ENCODE data around the gene CEACAM21.
"Not testable (repeated sequence)": the region's sequence is repeated elsewhere in the genome, so short reads cannot be mapped to it uniquely, and the experiment has no call there.

CEACAM21 gene

GRCh38 chr19:41549884-41550283 is 26.1 kb upstream of the CEACAM21 start:
- DNase-seq = no peak

- no peak for DNase-seq
Observed at GRCh38 chr19:41551212-41551610, 24.8 kb upstream of the CEACAM21 start.

DNA sequence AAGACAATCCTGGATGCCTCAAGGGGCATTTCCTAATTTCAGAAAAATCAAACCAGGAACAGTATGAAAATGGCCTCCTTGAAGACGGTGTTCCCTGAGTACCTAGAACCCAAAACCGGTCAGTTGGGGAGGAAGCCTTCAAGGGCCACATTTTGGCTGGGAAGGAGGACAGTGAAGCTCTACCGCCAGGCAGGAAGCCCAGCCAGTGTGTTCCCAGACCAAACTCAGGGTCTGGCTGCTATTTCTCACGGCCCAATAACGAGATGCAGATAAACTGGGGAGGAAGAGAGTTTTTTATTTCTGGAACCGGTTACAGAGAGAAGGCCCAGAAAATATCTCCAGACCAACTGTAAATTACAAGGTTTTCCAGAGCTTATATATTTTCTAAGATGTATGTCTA is 24.3 kb upstream of the CEACAM21 start:
- DNase-seq = no peak

DNA sequence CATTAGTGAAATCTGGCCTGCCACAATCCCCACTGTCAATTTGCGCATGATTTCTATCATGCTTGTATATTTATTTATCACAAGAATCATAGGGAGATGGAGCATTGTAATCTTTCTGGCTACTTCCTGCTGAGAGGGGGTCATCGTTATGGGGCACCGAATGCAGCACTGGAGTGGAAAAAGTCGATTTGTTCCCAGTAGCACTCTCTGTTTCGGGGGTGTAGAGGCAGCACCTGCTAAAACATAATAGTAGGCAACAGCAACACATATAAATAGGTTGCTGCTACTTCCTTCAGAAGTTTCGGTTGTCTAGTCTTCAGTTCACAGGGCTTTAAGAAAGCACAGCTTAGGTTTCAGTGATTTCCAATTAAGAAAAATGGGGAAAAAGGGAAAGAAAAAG is 23.4 kb upstream of the CEACAM21 start:
- DNase-seq = no peak

DNA sequence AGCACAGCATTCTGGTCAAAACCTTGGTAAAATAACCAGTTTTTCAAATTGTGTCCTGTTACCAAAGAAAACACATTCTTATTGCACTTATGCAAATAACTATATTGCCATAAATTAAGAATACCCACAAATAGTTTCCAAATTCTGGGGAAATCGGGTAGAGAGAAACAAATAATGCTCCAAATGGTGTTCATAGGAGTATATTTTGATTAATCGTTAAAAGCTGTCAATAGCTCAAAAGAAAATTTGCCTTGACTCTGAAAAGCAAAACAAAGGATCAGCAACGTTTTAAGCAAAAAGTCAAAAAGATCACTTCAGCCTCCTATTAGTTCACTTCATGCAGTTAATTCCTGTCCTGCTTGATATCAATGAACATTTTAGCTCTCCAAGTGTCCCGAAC is 22.2 kb upstream of the CEACAM21 start:
- DNase-seq = no peak

- DNase-seq = no peak
Observed at GRCh38 chr19:41554907-41555306, 21.1 kb upstream of the CEACAM21 start.

- no peak for DNase-seq
Observed at GRCh38 chr19:41555748-41556147, 20.2 kb upstream of the CEACAM21 start.

- DNase-seq = no peak
Observed at GRCh38 chr19:41563854-41564514, 12.0 kb upstream of the CEACAM21 start.

DNA sequence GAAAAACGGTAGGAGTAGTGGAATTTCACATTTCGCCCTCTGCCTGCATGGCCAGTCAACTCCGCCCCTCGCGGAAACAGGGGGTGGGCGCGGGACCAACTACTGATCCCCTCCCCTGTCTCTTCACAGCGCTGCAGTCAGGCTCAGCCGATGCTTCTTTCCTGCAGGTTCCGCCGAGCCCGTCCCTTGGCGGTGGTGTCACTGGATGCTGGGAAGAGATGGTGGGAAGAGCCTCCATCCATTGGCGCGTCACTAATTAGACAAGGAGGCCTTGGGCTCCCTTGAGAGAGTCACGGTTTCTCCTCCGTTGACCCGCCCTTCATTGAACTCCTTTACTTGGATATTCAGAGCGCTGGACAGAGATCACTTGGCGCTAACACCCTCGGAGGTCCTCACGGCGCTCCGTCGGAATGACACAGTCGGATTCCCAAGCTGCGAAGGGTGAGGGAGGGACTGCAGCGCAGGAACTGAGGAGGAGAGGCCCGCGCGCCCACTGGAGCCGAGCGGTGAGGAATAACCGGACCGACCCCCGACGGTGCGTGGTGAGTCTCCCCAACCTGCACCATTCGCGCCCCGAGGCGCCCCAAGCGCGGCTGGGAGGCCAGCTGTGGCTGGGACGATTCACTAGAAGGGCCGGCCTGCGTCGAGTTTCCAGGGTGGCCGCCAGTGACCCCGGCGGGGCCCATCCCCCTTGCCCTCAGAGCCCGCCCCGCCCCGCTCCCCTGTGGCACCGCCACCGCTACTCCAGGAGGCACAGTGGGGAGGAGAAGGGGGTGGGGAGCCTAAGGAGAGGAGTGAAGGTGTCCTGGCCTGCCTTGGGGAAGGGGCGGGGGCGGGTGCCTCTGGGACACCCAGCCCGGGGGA is 11.2 kb upstream of the CEACAM21 start:
- DNase-seq = peak; percentile 20

- DNase-seq = no peak
Observed at GRCh38 chr19:41565379-41565720, 10.6 kb upstream of the CEACAM21 start.

DNA sequence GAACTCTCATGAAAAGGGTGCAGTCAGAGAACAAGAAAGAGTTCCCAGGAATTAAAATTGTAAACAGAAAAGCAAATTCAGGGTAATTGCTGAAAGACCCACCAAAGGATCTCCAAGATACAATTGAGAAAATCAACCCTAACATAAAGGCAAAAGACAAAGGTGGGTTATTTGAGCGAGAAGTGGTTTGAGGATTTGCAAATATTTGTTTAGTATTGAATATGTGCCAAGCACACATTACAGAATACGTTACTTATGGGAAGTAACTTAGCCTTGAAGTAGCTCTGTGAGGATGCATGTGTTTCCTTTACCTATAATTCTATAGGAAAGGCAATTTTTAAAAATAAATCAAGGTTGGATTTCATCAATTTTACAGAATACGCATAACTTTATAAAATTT is 10.0 kb upstream of the CEACAM21 start:
- no peak for DNase-seq

- DNase-seq = peak; percentile 38
Observed at GRCh38 chr19:41569481-41570150, 6.3 kb upstream of the CEACAM21 start.

GRCh38 chr19:41570179-41570578 is 5.8 kb upstream of the CEACAM21 start:
- DNase-seq = no peak

- peak; percentile 93 for DNase-seq
Observed at GRCh38 chr19:41570639-41571112, 5.3 kb upstream of the CEACAM21 start.

GRCh38 chr19:41577144-41577830 is 1.3 kb downstream of the CEACAM21 start:
- no peak for DNase-seq

DNA sequence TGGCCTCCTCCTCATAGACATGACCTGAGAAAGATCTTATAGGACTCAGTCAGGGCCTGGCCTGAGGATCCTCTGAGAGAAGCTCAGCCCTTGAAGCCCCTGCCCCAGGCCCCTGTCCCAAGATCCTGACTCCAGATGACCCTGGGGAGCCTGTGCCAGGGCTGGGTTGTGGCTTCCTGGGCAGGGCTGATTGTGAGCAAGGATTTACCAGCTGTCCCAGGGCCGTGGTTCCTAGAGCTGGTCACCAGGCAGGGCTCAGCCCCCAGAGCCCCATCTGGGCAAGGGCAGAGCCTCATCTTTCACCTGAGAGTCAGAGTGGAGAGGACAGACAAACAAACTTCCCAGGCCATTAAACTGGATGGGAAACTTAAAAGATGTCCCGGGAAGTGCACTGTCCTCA is 1.9 kb downstream of the CEACAM21 start:
- no peak for DNase-seq

DNA sequence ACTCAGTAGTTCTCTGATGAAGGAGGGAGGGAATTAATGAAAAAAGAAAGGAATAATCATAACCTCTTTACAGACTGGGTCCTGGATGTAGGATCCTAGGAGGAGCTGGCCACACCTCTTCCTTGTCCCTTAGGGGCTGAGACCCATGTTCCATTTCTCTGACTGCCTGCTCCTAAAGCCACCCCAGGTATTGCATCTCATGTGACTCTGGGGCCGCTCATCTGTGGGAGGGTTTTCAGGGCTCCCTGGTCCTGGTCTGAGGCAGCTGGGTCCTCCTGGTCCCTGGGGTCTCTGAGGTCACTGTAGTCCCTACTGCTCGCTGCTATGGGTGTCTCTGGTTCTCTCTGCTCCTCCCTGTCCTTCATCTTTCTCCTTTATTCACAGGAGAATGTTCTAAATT is 2.9 kb downstream of the CEACAM21 start:
- DNase-seq = no peak

- DNase-seq = not testable (repeated sequence)
Observed at GRCh38 chr19:41581068-41581467, 5.1 kb downstream of the CEACAM21 start.

DNA sequence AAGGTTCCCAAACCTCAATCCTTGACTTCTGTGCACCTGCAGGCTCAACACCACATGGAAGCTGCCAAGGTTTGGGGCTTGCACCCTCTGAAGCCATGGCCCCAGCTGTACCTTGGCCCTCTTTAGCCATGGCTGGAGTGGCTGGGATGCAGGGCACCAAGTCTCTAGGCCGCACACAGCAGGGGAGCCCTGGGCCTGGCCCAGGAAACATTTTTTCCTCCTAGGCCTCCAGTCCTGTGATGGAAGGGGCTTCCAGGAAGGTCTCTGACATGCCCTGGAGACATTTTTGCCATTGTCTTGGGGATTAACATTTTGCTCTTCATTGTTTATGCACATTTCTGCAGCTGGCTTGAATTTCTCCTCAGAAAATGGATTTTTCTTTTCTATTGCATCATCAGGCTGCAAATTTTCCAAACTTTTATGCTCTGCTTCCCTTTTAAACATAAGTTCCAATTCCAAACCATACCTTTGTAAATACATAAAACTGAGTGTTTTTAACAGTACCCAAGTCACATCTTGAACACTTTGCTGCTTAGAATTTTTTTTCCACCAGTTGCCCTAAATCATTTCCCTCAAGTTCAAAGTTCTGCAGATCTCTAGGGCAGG is 6.7 kb downstream of the CEACAM21 start:
- not testable (repeated sequence) for DNase-seq

DNA sequence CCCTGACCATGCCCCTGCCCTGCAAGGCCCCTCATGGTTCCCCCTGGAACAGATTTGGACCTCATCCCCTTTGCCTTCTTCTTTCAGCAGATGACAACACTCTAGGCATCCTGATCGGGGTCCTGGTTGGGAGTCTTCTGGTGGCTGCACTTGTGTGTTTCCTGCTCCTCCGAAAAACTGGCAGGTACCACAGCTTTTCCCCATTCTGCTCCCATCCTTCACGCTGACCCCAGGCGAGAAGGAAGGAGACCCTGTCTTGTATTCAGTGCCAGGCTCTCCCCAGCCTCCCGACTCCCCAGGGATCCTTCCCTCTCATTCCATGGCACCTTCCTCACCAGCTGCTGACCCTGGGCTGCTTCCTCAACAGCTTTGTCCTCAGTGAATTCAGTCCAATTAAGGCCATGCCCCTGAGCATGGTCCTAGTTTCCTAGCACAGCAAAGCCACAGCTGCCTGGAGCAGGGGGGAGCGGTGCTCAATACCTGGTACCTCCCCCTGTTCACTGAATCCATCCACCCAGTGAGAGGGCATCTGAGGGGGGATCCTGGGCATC is 8.4 kb downstream of the CEACAM21 start:
- DNase-seq = no peak

DNA sequence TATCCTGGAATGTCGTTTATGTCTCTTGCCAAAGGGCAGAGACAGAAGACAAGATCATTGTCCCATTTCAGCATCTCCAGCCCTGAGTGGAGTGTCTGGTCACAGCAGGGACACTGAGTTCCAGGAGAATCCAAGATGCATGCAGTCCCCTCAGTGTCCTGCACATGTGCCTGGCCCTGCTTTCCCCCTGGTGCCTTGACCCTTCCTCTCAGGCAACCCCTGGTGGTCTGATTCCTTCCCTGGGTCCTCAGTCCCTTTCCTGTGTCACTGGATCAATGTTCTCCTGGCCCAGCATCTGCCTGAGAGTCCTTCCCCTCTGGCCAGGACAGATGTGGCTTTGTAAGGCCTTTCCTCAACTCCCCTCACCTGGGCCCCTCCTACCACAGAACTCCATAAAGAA is 9.0 kb downstream of the CEACAM21 start:
- DNase-seq = no peak

GRCh38 chr19:41586064-41586463 is 10.1 kb downstream of the CEACAM21 start:
- no peak for DNase-seq
